OCI-LY7 (cell line): ENCODE data around the gene FGD3. TPM values are rescaled to one million over a fixed set of nuclear protein-coding genes. Genes with fewer than 3 reads are reported as not detected.

ENCODE experiments used
- BruUV-seq: library from RNA; stranded (reverse); fragments of 400-500 nt; replicated peaks from 2 replicates; lab custom pipeline; 2021; lab: Mats Ljungman, UMichigan
- CTCF ChIA-PET: fragments of 300-600 bp; sonication (Branson Sonifier 250); formaldehyde crosslinking; loops from one replicate; lab custom pipeline; 2022; ENCODE audit warnings: antibody characterized with exemption; ENCODE audit not compliant: unreplicated experiment; lab: Charles Lee
- POLR2A ChIA-PET: fragments of 300-600 bp; sonication (Branson Sonifier 250); formaldehyde crosslinking; loops from one replicate; lab custom pipeline; 2022; ENCODE audit warnings: antibody characterized with exemption; lab: Charles Lee
- DNase-seq: peaks from one replicate; pipeline ENCODE4 v3.0.0-alpha.2; 2015; ENCODE audit warnings: low spot score
- H2AFZ ChIP-seq: fragments of 200-600 bp; sonication (generic), shearing (Covaris generic); 2 replicates; pipeline ENCODE4 v1.6.1; 2014; ENCODE audit warnings: mild to moderate bottlenecking, antibody characterized with exemption, low read length, moderate library complexity
- H3K27ac ChIP-seq: fragments of 200-600 bp; sonication (generic); 2 replicates; pipeline ENCODE4 v1.5.1; 2014; ENCODE audit warnings: mixed run types, low read depth, mild to moderate bottlenecking, moderate library complexity, low read length, inconsistent platforms; ENCODE audit not compliant: poor library complexity, severe bottlenecking
- H3K36me3 ChIP-seq: fragments of 200-600 bp; sonication (generic); 2 replicates; pipeline ENCODE4 v1.6.1; 2014; ENCODE audit warnings: mild to moderate bottlenecking, antibody characterized with exemption, low read length, moderate library complexity, mixed read lengths; ENCODE audit not compliant: insufficient read depth
- H3K4me1 ChIP-seq: fragments of 200-600 bp; sonication (generic); 2 replicates; pipeline ENCODE4 v1.5.1; 2014; ENCODE audit warnings: mild to moderate bottlenecking, low read length; ENCODE audit not compliant: insufficient read depth, poor library complexity, severe bottlenecking
- H3K4me2 ChIP-seq: fragments of 200-600 bp; sonication (generic); 2 replicates; pipeline ENCODE4 v1.6.1; 2014; ENCODE audit warnings: mild to moderate bottlenecking, low read length
- H3K4me3 ChIP-seq: fragments of 200-600 bp; sonication (generic); 2 replicates; pipeline ENCODE4 v1.5.1; 2014; ENCODE audit warnings: mild to moderate bottlenecking, low read depth, low read length; ENCODE audit not compliant: poor library complexity, severe bottlenecking
- H3K79me2 ChIP-seq: fragments of 200-600 bp; sonication (generic); 2 replicates; pipeline ENCODE4 v1.6.1; 2016; ENCODE audit warnings: low read depth, mild to moderate bottlenecking, low read length, moderate library complexity, mixed read lengths; ENCODE audit not compliant: insufficient read depth
- H3K9me2 ChIP-seq: fragments of 200-600 bp; sonication (generic); 2 replicates; pipeline ENCODE4 v1.6.1; 2016; ENCODE audit warnings: mild to moderate bottlenecking, low read length, mixed read lengths; ENCODE audit not compliant: insufficient read depth
- H3K9me3 ChIP-seq: fragments of 200-600 bp; sonication (generic); 2 replicates; pipeline ENCODE4 v1.6.1; 2014; ENCODE audit warnings: mild to moderate bottlenecking, mixed run types, low read length, mixed read lengths
- H4K20me1 ChIP-seq: fragments of 200-600 bp; sonication (generic); 2 replicates; pipeline ENCODE4 v1.6.1; 2014; ENCODE audit warnings: mild to moderate bottlenecking, antibody characterized with exemption, low read length, moderate library complexity, mixed read lengths; ENCODE audit not compliant: insufficient read depth
- EZH2phosphoT487 ChIP-seq: fragments of 200-600 bp; sonication (generic); IDR thresholded peaks from 2 replicates; pipeline ENCODE4 v1.6.1; 2018; ENCODE audit warnings: low read depth, borderline replicate concordance, mild to moderate bottlenecking, mixed run types, antibody characterized with exemption, low read length, moderate library complexity, mixed read lengths
- intact Hi-C: fragments of 100-400 bp; cut with micrococcal nuclease; formaldehyde crosslinking; loops from one replicate; pipeline ENCODE4 v1.10.0; 2022; ENCODE audit not compliant: unreplicated experiment
- total RNA-seq, 2 experiments: library from RNA; depleted of rRNA in 1 of 2; stranded (reverse); fragments of >200 nt in 1 of 2; shearing (Covaris generic) in 1 of 2; gene quantifications; 2 replicates each; pipeline ENCODE4 v1.2.3, GENCODE V29; 2014 to 2022
- TF ChIP-seq, protein P1 (sequence below): fragments of 200-600 bp; sonication (generic); conservative IDR thresholded peaks from 2 replicates; pipeline ENCODE4 v1.5.1; 2014; ENCODE audit warnings: mild to moderate bottlenecking, antibody characterized with exemption, low read length, moderate library complexity, mixed read lengths

The FGD3 gene
- total RNA-seq, 2 experiments from 2014 or later = 22.1 to 22.9 TPM

DNA sequence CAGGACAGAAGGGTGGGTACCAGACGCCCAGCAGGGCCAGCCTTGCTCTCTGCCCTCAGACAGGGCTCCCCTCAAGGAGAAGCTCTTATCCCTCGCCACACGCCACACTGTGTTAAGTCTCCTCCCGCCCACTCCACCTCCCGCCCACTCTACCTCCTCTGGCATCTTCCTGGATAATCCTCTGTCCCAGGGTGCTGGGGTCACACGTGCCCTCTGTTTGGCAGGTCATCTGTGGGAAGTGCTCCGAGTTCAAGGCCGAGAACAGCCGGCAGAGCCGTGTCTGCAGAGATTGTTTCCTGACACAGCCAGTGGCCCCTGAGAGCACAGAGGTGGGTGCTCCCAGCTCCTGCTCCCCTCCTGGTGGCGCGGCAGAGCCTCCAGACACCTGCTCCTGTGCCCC is 85.2 kb downstream of the FGD3 start:
- BruUV-seq = no TSS peak
- Histone ChIP-seq H3K36me3 (no peaks in the 10 kb centered on the region; the same call in 1 of the 2 replicates), H2AFZ (no peak overlapping the region), H3K4me1 (peaks cover 19% of the 10 kb centered on the region), H3K79me2 (no peaks in the 10 kb centered on the region), H3K27ac (no peak overlapping the region), H3K4me2 (no peak overlapping the region), H3K4me3 (no peak overlapping the region), H3K9me2 (no peaks in the 10 kb centered on the region), H4K20me1 (no peaks in the 10 kb centered on the region), H3K9me3 (no peaks in the 10 kb centered on the region)
- CTCF ChIA-PET = no interaction called here
- intact Hi-C loops = no loop called here
- POLR2A ChIA-PET = no interaction called here
- TF ChIP-seq, protein P1, sequence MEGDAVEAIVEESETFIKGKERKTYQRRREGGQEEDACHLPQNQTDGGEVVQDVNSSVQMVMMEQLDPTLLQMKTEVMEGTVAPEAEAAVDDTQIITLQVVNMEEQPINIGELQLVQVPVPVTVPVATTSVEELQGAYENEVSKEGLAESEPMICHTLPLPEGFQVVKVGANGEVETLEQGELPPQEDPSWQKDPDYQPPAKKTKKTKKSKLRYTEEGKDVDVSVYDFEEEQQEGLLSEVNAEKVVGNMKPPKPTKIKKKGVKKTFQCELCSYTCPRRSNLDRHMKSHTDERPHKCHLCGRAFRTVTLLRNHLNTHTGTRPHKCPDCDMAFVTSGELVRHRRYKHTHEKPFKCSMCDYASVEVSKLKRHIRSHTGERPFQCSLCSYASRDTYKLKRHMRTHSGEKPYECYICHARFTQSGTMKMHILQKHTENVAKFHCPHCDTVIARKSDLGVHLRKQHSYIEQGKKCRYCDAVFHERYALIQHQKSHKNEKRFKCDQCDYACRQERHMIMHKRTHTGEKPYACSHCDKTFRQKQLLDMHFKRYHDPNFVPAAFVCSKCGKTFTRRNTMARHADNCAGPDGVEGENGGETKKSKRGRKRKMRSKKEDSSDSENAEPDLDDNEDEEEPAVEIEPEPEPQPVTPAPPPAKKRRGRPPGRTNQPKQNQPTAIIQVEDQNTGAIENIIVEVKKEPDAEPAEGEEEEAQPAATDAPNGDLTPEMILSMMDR = no peak
- TF ChIP-seq EZH2phosphoT487 = no peak
- no peak for DNase-seq

DNA sequence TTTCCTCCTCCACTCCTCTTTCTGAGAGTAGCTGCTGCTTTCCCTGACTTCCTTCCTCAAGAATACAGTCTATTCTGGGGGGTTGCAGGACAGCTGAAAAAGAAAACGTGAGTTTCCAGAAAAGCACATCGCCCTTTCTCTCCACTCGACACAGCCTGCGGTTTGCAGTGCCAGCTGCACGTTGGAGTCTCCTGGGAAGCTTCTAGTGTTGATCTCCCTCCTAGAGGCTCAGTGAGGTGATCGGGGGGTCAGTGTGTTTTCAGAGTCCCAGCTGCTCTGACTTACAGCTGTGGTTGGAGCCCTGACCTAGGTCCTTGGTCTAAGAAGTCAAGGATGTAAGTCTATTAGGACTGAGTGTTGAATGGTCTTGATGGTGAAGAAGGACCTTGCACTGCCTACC is 86.2 kb downstream of the FGD3 start:
- no peaks in the 10 kb centered on the region for H3K79me2 ChIP-seq
- no peak overlapping the region for H3K27ac ChIP-seq
- ChIA-PET POLR2A (interaction anchor here (0.6 to 0.7 kb wide), 2 partner anchors 76 to 379 kb away, joined by 3 to 8 read pairs; no protein-coding TSS in a partner anchor), CTCF (interaction anchor here (0.8 kb wide), 1 partner anchor 31 kb away, joined by 3 read pairs; no protein-coding TSS in a partner anchor)
- no peak overlapping the region for H3K4me2 ChIP-seq
- no peaks in the 10 kb centered on the region for H3K9me3 ChIP-seq
- TF ChIP-seq, protein P1 = no peak
- no peak for TF ChIP-seq EZH2phosphoT487
- no peaks in the 10 kb centered on the region for H3K9me2 ChIP-seq
- intact Hi-C loops = no loop called here
- BruUV-seq = no TSS peak
- H4K20me1 ChIP-seq = no peaks in the 10 kb centered on the region
- no peak overlapping the region for H2AFZ ChIP-seq
- no peak for DNase-seq
- no peak overlapping the region for H3K4me3 ChIP-seq
- H3K4me1 ChIP-seq = peaks cover 9% of the 10 kb centered on the region
- H3K36me3 ChIP-seq = no peaks in the 10 kb centered on the region; the same call in 1 of the 2 replicates

DNA sequence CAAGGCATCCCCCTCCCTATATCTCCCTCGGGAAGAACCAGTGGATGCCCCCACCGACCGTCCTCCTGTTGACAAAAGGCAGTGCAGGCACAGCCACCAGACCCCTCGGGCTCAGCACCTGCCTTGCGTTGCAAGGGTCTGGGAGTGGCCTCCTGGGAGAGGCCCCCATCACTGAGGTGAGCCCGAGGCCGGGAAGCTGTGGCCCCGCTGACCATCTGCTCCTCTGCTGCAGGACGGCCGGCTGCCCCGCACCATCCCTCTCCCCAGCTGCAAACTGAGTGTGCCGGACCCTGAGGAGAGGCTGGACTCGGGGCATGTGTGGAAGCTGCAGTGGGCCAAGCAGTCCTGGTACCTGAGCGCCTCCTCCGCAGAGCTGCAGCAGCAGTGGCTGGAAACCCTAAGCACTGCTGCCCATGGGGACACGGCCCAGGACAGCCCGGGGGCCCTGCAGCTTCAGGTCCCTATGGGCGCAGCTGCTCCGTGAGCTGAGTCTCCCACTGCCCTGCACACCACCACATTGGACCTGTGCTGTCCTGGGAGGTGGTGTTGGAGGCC is 87.9 kb downstream of the FGD3 start:
- H3K36me3 ChIP-seq = no peaks in the 10 kb centered on the region
- H3K4me3 ChIP-seq = no peak overlapping the region
- H3K4me2 ChIP-seq = no peak overlapping the region
- H3K9me2 ChIP-seq = no peaks in the 10 kb centered on the region
- TF ChIP-seq EZH2phosphoT487 = no peak
- TF ChIP-seq, protein P1 = no peak
- H3K4me1 ChIP-seq = no peaks in the 10 kb centered on the region
- intact Hi-C loops = no loop called here
- ChIA-PET POLR2A (no interaction called here), CTCF (no interaction called here)
- no peaks in the 10 kb centered on the region for H4K20me1 ChIP-seq
- H3K79me2 ChIP-seq = no peaks in the 10 kb centered on the region
- DNase-seq = no peak
- no peak overlapping the region for H3K27ac ChIP-seq
- H3K9me3 ChIP-seq = no peaks in the 10 kb centered on the region
- BruUV-seq = no TSS peak
- no peak overlapping the region for H2AFZ ChIP-seq
